WERI-Rb-1 (cell line): ENCODE data around the gene OR51G2.

Experiments used
- DNase-seq: peaks from one replicate; pipeline ENCODE4 v3.0.0-alpha.2; 2020
- H3K27ac ChIP-seq: fragments of 250-450 bp; sonication (Bioruptor Pico); 2 replicates; pipeline ENCODE4 v1.5.1; 2020; ENCODE audit warnings: mild to moderate bottlenecking, moderate library complexity
- H3K27me3 ChIP-seq: fragments of 250-450 bp; sonication (Bioruptor Pico); 2 replicates; pipeline ENCODE4 v1.5.1; 2021; ENCODE audit warnings: mild to moderate bottlenecking, low read depth, moderate library complexity; ENCODE audit not compliant: insufficient read depth, severe bottlenecking
- H3K36me3 ChIP-seq: fragments of 250-450 bp; sonication (Bioruptor Pico); 2 replicates; pipeline ENCODE4 v1.5.1; 2020; ENCODE audit warnings: mild to moderate bottlenecking, moderate library complexity
- H3K4me3 ChIP-seq: 2 replicates; pipeline ENCODE4 v1.5.1; 2011; ENCODE audit warnings: low read depth, mild to moderate bottlenecking, control low read depth, low read length
- H3K9me3 ChIP-seq: fragments of 250-450 bp; sonication (Bioruptor Pico); 2 replicates; pipeline ENCODE4 v1.5.1; 2021; ENCODE audit warnings: mild to moderate bottlenecking, moderate library complexity; ENCODE audit not compliant: severe bottlenecking
- CTCF ChIP-seq: IDR thresholded peaks from 2 replicates; pipeline ENCODE4 v1.5.1; 2011; ENCODE audit warnings: low read depth, mild to moderate bottlenecking, control low read depth, inconsistent platforms, low read length

The OR51G2 gene

GRCh38 chr11:4884361-4884760 lies 34.8 kb downstream of the OR51G2 start:
- peaks cover 44% of the 10 kb centered on the region for H3K27me3 ChIP-seq
- H3K4me3 ChIP-seq, result no peak overlapping the region
- TF ChIP-seq CTCF, result no peak
- no peaks in the 10 kb centered on the region for H3K9me3 ChIP-seq
- no peak overlapping the region for H3K27ac ChIP-seq
- no peak for DNase-seq
- H3K36me3 ChIP-seq, result no peaks in the 10 kb centered on the region

GRCh38 chr11:4882543-4882942 lies 36.6 kb downstream of the OR51G2 start:
- H3K27me3 ChIP-seq, result peaks cover 39% of the 10 kb centered on the region
- DNase-seq, result no peak
- no peak overlapping the region for H3K27ac ChIP-seq
- no peak overlapping the region for H3K4me3 ChIP-seq
- H3K9me3 ChIP-seq, result no peaks in the 10 kb centered on the region
- TF ChIP-seq CTCF, result no peak
- H3K36me3 ChIP-seq, result no peaks in the 10 kb centered on the region

- Histone ChIP-seq H3K4me3 (no peak within 1 kb of the TSS), H3K9me3 (no peaks in the 10 kb centered on the region), H3K36me3 (no peaks in the 10 kb centered on the region), H3K27ac (no peak within 1 kb of the TSS), H3K27me3 (peaks cover 38% of the 10 kb centered on the region)
- no peak for TF ChIP-seq CTCF
- no peak for DNase-seq
Measured at GRCh38 chr11:4881860-4882500, 37.2 kb downstream of the OR51G2 start, which contains the start of gene OR51T1. TSS of gene OR51T1 (plus strand) at chr11:4881900. CDS start at chr11:4881900, 0 bp downstream.

- peaks cover 39% of the 10 kb centered on the region for H3K27me3 ChIP-seq
- DNase-seq, result no peak
- no peak overlapping the region for H3K27ac ChIP-seq
- no peaks in the 10 kb centered on the region for H3K36me3 ChIP-seq
- TF ChIP-seq CTCF, result no peak
- no peaks in the 10 kb centered on the region for H3K9me3 ChIP-seq
- H3K4me3 ChIP-seq, result no peak overlapping the region
Measured at GRCh38 chr11:4881188-4881587, 38.0 kb downstream of the OR51G2 start.

GRCh38 chr11:4865855-4866254 lies 53.3 kb downstream of the OR51G2 start:
- Histone ChIP-seq H3K4me3 (no peak overlapping the region), H3K27ac (no peak overlapping the region), H3K9me3 (no peaks in the 10 kb centered on the region), H3K27me3 (peaks cover 29% of the 10 kb centered on the region), H3K36me3 (no peaks in the 10 kb centered on the region)
- no peak for TF ChIP-seq CTCF
- no peak for DNase-seq

GRCh38 chr11:4863876-4864275 lies 55.3 kb downstream of the OR51G2 start:
- Histone ChIP-seq H3K27me3 (peaks cover 42% of the 10 kb centered on the region), H3K9me3 (no peaks in the 10 kb centered on the region), H3K36me3 (no peaks in the 10 kb centered on the region), H3K4me3 (no peak overlapping the region), H3K27ac (no peak overlapping the region)
- TF ChIP-seq CTCF, result no peak
- DNase-seq, result no peak
